ENCODE results near the gene SRCAP.

DNA sequence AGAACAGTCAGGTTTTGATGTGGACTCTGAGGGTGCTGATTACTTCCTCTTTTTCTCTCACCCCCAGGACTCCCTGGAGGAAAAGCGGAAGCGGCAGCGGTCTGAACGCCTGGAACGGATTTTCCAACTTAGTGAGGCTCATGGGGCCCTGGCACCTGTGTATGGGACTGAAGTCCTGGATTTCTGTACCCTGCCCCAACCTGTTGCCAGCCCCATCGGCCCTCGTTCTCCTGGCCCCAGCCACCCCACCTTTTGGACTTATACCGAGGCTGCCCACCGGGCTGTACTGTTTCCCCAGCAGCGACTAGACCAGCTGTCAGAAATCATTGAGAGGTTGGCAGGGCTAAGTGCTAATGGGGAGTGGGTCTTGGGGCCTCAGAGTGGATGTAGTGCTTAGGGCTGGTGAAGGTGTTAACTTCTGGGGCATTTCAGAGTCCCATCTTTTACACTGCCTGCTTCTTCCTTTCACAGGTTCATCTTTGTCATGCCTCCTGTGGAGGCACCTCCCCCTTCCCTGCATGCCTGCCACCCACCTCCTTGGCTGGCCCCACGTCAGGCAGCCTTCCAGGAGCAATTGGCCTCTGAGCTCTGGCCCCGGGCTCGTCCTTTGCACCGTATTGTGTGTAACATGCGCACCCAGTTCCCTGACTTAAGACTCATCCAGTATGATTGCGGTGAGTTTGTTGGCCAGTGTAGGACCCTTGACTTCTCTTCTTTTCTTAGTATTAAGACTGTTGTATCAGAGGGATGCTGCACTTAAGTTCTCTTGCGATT, 30.1 kb downstream of the SRCAP start:
- TF ChIP-seq, protein P1, sequence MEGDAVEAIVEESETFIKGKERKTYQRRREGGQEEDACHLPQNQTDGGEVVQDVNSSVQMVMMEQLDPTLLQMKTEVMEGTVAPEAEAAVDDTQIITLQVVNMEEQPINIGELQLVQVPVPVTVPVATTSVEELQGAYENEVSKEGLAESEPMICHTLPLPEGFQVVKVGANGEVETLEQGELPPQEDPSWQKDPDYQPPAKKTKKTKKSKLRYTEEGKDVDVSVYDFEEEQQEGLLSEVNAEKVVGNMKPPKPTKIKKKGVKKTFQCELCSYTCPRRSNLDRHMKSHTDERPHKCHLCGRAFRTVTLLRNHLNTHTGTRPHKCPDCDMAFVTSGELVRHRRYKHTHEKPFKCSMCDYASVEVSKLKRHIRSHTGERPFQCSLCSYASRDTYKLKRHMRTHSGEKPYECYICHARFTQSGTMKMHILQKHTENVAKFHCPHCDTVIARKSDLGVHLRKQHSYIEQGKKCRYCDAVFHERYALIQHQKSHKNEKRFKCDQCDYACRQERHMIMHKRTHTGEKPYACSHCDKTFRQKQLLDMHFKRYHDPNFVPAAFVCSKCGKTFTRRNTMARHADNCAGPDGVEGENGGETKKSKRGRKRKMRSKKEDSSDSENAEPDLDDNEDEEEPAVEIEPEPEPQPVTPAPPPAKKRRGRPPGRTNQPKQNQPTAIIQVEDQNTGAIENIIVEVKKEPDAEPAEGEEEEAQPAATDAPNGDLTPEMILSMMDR (IDR thresholded peaks at IDR 0.05; ENCODE audit: poor library complexity) = no peak
- TF ChIP-seq EZH2 (IDR thresholded peaks at IDR 0.05; ENCODE audit: borderline replicate concordance) = no peak

All from hepatocyte (in vitro differentiated cells).